HG03565 (cell line): ENCODE measurements around the gene CAND1.

Source experiments
- ATAC-seq: cut with Tn5 transposase; IDR thresholded peaks from one replicate; pipeline ENCODE4 v1.9.1; 2021; ENCODE audit warnings: mild to moderate bottlenecking, moderate library complexity; ENCODE audit not compliant: unreplicated experiment

Gene CAND1

DNA sequence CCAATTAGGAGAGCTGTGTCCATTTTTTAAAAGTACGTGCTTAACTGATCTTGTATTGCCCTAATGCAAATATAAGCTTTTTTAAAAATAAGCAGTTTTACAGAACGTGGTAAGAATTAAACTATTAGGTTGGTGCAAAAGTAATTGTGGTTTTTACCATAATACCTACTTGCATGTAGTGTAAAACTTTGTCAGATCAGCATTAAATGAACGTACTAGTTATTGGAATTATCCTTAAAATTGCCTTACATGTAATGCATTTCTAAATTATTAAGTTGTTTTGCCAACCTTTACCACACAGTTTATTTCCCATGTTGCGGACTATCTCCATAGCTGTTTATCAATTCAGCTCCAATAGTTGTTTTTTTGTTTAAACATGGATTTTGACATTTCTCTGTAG, 10.9 kb downstream of the CAND1 start:
- no peak for ATAC-seq

DNA sequence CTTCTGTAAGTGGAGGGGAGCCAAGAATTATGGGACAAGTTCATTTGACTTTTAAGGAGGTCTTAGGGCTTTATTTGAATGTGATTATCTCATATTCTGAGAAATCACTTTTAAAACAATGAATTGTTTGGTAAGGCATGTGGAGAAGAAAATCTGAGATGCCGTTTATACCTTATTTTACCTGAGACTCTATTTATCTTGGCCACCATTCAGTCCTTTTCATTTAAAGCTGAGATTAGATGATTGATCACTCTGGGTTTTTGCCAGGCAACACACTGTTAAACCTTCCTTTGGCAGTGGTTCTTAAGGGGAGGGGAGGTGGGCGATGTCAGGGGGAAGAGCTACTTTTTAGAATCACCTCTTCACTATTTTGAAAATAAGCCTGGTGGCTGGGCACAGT, 11.4 kb downstream of the CAND1 start:
- ATAC-seq, result no peak

DNA sequence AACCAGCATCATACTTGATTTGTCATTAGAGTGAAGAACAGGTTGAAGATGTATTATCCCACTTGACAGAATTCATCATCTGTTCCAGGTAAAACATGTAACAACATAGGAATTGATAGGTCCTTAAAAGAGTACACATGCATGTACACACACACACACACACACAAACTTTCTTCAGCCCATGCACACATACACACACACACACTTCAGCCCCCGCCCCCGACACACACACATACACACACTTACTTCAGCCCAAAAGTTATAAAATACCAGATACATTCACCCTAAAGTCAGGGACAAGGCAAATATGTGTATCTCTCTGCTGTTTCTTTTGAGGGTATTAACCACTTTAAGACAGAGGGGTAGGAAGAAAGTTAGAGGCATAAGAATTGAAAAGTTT, 15.4 kb downstream of the CAND1 start:
- no peak for ATAC-seq

DNA sequence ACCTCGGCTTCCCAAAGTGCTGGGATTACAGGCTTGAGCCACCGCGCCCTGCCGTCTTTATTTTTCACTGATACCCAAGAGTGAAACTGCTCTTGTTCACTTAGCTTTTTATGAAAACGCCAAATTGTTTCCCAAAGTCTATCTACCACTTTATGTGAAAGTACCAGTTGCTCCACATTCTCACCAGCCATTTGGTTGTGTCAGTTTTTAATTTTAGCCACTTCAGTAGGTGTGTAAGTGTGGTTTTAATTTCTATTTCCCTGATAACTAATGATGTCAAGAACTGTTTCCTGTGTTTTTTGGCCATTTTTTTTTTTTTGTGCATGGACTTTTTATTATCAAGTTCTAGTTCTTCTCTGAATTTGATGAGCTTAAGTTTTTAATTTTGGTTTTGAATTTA, 17.1 kb downstream of the CAND1 start:
- no peak for ATAC-seq

DNA sequence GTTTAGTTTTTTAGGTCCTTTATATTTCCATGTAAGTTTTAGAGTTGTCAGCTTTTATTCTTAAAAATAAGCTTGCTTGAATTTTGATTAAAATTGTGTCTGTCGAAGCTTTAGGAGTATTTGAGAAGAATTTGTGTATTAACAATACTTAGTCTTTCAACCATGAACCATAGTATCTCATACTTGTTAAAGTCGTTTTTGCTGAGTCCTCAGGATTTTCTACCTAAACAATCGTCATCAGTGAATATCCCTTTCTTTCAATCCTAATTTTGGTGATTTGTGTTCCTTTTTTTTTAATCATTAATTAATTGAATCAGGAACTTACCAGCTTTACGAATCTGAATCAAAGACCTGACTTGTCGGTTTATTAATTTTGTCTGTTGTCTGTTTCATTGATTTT, 18.2 kb downstream of the CAND1 start:
- ATAC-seq, result no peak

DNA sequence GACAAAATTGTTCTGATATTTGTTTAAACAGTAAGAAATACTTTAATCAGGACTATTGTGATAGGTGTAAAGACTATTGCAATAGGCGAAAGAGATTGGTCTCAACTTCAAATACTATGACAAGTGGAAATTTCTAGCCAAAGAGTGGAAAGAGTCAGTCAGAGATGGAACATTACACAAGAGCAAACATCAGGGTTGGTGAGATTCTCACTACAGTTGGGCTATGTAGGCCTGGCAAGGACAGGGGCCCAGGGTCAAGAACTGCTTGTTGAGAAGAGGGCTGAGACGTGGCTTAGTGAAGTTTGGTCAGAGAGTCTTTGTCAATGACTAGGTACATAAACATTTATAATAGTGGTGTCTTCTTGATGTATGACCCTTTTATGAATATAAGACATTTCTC, 19.4 kb downstream of the CAND1 start:
- no peak for ATAC-seq

DNA sequence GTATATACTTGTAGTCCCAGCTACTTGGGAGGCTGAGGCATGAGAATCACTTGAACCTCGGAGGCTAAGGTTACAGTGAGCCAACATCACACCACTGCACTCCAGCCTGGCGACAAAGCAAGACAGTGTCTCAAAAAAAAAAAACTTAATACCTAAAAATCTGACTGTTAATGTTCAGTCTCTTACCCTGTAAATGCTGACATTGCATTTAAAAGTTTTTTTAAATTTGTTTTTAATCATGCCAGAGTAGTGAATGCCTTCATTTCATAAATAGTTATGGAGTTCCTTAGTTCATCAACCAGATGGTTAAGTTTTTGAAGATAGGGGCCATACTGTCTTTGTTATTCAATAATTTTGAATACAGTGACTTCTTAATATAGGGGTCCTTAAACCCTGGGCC, 21.2 kb downstream of the CAND1 start:
- ATAC-seq, result no peak

DNA sequence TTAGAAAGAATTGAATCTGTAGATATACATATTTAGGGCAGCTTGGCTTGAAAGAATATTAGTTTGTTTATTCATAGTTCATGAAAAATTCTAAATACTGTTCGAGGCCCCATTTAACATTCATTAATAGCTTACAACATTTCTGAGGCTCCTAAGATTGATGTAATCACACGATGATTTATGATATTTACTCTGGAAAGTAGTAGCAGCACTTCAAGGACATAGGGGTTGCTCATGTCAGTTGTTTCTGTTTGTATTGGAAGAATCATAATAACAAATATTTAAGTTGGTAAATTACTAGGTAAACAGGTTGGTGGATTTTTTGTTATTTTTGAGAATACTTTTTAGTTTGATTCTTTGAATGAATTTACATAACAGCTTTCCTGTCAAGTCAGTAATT, 30.4 kb downstream of the CAND1 start:
- no peak for ATAC-seq

DNA sequence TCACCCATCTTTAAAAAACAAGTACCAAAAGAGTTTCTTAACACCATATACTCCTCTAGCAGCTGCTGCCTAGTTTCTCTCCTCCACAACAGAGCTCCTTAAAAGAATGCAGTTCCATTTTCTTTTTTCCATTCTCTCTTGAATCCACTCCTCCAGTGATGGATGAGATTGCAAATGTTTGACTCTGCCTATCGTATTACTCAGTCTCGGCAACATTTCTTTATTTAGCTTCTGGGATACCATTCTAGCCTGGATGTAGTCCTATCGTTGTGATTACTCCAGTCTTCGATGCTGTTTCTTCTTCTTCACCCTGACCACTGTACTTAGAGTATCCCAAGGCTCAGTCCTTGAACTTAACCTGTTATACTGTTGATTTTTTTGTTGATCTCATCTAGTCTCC, 30.8 kb downstream of the CAND1 start:
- no peak for ATAC-seq

DNA sequence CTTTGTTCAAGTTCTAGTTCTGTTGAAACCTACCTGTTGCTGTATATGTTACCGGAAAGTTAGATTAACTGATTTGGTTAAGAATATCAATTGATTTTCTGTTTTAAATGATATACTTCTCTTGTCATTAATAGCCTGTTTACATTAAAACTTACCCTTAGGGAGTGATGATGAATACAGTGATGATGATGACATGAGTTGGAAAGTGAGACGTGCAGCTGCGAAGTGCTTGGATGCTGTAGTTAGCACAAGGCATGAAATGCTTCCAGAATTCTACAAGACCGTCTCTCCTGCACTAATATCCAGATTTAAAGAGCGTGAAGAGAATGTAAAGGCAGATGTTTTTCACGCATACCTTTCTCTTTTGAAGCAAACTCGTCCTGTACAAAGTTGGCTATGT, 33.0 kb downstream of the CAND1 start:
- ATAC-seq, result no peak

DNA sequence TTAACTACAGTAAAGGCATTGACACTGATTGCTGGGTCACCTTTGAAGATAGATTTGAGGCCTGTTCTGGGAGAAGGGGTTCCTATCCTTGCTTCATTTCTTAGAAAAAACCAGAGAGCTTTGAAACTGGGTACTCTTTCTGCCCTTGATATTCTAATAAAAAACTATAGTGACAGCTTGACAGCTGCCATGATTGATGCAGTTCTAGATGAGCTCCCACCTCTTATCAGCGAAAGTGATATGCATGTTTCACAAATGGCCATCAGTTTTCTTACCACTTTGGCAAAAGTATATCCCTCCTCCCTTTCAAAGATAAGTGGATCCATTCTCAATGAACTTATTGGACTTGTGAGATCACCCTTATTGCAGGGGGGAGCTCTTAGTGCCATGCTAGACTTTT, 36.4 kb downstream of the CAND1 start:
- no peak for ATAC-seq

DNA sequence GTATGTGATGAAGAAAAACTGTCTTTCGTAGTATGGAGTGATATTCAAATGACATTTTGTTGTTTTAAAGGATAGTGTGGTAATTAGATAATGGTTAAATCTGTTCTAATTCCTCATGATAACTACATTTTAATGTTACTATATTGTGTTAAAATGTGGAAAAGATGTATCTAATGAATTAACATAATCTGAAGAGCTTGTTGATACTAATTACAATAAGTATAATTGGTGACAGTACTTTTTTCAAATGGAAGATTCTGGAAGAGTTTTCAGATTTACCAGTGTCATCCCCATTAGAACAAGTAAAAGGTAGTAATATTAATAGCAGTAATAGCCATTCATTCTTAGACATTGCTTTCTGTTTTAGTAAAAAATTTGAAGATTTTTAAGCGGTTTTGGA, 37.6 kb downstream of the CAND1 start:
- no peak for ATAC-seq

DNA sequence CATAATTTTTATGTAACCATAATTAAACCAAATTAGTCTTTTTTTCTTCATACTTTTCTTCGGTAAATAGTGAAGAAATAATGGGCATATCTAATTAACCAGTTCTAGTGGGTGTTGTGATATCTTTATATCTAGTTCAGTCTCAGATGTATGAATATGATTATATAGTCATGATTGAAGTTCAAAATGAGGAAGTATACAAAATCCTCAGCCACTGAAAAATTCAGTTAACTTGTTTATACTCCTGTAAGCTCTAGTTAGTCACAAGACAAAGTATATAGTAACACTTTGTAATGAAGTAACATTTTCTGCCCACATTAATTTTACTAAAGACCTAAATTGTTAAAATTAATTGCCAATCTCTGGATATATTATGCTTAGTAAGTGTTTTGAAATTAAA, 46.5 kb downstream of the CAND1 start:
- ATAC-seq, result no peak

DNA sequence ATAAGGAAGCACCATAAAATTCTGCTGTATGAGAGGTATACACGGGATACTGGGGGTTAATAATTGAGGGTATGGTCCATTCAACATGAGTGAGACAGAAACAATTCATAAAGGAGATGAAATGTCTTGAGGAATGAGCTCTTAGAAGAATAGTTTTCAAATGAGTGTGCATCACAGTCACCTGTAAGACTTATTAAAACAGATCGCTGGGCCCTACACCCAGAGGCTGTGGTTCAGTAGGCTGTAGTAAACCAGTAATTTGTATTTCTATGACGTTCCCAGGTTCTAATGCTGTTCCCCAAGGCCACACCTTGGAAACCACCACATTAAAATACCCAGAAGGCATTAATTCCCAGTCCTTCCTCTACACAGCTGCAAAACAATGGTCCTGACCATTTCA, 49.6 kb downstream of the CAND1 start:
- no peak for ATAC-seq

DNA sequence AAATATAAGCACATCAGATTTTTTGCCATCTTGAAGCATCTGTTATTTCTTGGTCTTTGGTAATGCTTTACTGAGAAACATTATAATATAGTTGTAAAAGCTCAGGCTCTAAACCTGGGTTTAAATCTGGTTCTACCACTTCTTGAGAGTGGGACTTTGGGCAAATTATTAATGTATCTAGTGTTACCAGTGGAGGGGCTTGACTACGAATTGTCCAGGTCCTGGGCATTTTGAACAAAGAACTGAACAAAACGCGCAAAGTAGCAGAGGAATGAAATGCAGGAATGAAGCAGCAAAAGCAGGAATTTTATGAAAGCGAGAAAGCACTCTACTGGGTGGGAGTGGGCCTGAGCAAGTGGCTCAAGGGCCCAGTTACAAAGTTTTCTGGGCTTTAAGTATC, 50.8 kb downstream of the CAND1 start:
- no peak for ATAC-seq

DNA sequence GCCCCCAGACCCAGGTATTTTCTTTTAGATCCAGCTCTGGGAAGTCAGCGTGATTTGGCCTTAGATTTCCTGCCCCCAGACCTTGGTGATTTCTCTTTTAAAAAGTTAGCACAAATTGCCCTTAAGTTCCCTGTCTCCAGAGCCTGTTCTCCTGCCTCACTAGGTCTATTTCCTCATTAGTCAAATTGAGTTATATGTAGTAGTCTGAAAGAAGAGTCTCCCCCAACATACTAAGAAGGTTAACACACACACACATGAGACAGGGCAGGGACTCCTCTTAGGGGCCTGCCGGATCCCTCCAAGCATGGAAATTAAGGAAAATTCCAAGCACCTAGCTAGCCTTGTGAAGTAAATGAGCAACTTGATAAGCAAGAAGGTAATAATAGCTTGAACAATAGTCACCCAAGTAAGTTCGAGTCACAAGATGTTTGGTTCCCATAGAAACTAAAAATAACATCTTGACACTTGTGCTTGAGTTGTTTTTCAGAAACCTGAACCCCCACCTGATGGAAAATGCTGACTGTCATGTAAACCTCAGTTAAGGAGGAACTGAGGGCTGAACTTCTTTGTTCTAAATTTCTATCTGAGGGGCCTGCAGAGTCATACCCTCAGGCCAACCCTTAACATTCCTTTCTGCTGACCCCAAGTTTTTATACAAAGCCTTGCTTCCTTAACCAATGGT, 51.6 kb downstream of the CAND1 start:
- ATAC-seq, result no peak

DNA sequence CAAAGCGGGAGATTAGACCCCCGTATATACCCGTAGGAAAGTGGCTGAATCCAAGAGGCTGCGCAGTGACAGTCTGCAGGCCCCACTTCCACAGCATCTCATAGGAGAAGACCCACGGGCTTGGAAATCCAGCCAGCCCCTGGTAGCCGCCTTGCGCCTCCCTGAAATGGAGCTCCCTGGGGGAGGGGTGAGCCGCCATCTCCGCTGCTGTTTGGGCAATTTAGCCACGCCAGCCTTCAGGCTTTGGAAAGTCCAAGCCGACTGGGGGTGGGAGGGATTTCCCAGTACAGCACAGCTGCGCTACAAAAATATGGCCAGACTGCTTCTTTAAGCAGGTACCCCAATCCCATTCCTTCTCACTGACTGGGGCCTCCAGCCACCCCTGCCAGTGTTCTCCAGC, 53.4 kb downstream of the CAND1 start:
- no peak for ATAC-seq

DNA sequence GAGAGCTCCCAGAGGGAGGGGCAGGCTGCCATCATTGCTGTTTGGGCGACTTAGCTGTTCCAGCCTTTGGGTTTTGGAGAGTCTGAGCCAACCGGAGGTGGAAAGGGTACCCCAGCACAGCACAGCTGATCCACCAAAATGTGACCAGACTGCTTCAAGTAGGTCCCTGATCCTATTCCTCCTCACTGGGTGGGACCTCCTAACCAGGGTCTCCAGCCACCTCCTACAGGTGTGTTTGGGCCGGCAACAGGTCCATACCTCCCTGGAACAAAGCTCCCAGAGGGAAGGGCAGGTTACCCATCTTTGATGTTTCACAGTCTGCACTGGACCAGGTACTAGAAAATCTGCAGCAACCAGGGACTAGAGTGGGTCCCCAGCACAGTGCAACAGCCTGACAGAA, 53.8 kb downstream of the CAND1 start:
- no peak for ATAC-seq

DNA sequence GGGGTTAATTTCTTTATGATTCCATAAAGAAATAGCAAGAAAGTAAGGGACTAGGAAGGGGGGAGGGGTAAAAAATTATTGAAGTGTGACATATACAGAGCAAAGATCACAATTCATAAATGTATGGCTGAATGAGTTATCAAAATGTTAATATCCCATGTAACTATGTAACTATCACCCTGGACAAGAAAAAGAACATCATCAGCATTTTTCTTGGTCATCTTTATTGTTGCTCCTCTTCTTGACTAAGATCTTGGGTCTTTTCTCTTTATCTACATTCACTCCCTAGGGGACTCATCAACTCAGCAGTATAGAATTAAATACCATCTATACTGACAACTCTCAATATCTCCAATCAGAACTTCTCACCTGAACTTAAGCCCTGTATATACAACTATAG, 57.5 kb downstream of the CAND1 start:
- ATAC-seq, result no peak

DNA sequence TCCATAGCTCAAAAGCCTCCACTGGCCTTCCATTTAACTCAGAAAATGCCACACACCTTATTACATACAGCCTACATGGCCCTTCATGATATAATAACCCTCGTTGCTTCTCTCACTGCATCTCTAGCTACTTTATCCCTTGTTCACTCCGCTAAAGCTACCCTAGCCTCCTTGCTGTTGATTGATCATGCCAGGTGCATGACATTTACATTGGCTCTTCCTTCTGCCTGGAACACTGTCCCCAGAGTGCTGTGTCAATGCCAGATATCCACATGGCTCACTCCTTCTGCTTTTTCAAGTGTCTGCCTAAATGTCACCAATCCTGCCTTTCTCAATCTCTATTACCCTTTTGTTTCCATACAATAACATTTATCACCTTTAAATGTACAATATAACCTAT, 58.3 kb downstream of the CAND1 start:
- no peak for ATAC-seq

DNA sequence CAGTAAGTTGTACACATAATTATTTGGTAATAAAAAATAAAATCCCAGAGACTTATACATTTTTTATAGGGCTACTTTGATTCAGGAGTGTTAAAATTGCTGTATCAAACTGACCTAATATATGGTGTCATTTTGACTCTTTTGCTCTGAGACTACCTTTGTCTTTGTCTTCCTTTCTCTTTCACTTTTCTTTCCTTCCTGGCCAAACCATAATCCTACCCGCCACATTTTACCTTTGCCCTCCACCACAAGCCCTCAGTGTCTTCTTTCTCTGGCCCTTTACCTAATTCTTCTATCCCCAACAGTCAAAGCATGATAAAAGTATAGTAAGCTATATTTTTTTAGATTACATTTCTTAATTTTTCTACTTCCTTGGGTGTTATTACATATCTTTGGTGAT, 62.0 kb downstream of the CAND1 start:
- no peak for ATAC-seq

DNA sequence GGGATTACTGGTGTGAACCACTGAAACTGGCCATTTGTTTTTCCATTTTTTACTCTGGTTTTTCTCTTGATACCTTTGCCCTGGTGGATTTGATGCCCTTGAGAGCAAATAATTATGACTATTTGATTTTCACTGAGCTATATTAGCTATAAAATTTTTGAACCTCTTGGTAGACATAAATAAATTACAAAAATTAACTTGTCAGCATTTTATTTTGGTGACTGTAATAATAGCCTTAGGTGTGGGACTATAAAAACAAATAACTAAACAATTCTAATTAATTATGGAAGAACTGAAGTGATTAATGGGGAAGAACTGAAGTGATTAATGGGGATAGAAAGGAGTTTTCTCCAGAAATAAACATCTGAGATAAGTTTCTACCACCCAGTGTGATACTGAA, 62.7 kb downstream of the CAND1 start:
- no peak for ATAC-seq

DNA sequence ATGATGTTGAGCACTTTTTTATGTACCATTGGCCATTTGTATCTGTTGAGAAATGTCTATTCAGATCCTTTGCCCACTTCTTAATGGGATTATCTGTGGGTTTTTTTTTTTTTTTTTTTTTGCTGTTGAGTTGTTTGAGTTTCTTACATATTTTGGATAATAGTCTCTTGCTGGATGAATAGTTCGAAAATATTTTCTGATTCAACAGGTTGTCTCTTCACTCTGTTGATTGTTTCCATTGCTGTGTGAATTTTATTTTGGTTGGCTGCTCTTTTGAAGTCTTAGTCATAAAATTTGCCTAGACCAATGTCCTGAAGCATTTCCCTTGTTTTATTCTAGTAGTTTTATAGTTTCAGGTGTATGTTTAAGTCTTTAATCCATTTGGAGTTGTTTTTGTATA, 64.5 kb downstream of the CAND1 start:
- ATAC-seq, result no peak

DNA sequence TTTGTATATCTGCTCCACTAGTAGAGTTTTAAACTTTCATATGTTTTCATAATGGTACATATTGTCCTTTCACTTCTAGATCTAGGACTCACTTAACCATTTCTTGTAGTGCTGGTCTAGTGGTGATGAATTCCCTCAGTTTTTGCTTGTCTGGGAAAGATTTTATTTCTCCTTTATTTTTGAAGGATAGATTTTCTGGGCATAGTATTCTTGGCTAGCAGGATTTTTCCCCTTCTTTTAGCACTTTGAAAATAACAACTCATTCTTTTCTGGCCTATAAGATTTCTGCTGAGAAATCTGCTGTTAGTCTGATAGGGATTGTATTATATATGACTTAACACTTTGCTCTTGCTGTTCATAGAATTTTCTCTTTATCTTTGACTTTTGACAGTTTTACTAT, 69.3 kb downstream of the CAND1 start:
- no peak for ATAC-seq
